Ovary (tissue), 3 donors: ENCODE data around the gene LRMDA.

Experiments used
- EP300 ChIP-seq: sonication (generic); formaldehyde crosslinking; IDR thresholded peaks from one replicate; pipeline ENCODE4 v1.6.1; 2017; ENCODE audit warnings: antibody characterized with exemption
- TF ChIP-seq, protein P1 (sequence below), 3 donors: fragments of 450-650 bp in 2 of 3; fragments of 200-600 bp in 1 of 3; IDR thresholded peaks; one replicate each; pipeline versions ENCODE4 v1.5.1 to v1.8.0; 2016 to 2022; ENCODE audit warnings: antibody characterized with exemption in 3 of 3, mild to moderate bottlenecking in 1 of 3
- donor health status: DM: no; HTN: no; CAD: no.

DNA sequence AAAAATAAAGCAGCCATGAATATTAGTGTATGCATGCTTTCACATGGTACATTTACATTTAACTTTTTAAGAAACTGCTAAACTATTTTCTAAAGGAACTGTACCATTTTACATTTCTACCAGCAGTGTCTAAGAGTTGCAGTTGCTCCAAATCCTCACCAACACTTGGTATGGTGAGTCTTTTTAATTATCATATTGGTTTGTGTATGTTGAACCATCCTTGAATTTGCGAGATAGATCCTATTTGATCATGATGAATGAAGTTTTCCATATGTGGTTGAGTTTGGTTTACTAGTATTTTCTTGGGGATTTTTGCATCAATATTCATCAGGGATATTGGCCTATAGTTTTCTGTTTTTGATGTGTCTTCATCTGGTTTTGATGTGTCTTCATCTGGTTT, 1057.2 kb downstream of the LRMDA start:
- TF ChIP-seq, protein P1, sequence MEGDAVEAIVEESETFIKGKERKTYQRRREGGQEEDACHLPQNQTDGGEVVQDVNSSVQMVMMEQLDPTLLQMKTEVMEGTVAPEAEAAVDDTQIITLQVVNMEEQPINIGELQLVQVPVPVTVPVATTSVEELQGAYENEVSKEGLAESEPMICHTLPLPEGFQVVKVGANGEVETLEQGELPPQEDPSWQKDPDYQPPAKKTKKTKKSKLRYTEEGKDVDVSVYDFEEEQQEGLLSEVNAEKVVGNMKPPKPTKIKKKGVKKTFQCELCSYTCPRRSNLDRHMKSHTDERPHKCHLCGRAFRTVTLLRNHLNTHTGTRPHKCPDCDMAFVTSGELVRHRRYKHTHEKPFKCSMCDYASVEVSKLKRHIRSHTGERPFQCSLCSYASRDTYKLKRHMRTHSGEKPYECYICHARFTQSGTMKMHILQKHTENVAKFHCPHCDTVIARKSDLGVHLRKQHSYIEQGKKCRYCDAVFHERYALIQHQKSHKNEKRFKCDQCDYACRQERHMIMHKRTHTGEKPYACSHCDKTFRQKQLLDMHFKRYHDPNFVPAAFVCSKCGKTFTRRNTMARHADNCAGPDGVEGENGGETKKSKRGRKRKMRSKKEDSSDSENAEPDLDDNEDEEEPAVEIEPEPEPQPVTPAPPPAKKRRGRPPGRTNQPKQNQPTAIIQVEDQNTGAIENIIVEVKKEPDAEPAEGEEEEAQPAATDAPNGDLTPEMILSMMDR (IDR thresholded peaks at IDR 0.05): no peak
- TF ChIP-seq EP300: no peak
